Prostate gland (tissue), 2 donors: ENCODE results near the gene CHIC2. TPM values are rescaled to one million over a fixed set of nuclear protein-coding genes. Genes with fewer than 3 reads are reported as not detected.
"Not testable (repeated sequence)": the region's sequence is repeated elsewhere in the genome, so short reads cannot be mapped to it uniquely, and the experiment has no call there.

Source experiments
- DNase-seq: peaks from one replicate; pipeline ENCODE4 v3.0.0-alpha.2; 2019; ENCODE audit warnings: low spot score
- H3K27ac ChIP-seq, 2 donors: fragments of 200-600 bp; sonication (generic); 2 replicates each; pipeline ENCODE4 v1.5.1; 2017 to 2019
- H3K27me3 ChIP-seq: fragments of 200-600 bp; sonication (generic); replicated peaks from 2 replicates; pipeline ENCODE4 v1.5.1; 2019; ENCODE audit not compliant: insufficient read depth
- H3K36me3 ChIP-seq, 2 donors: fragments of 200-600 bp; sonication (generic); 1 replicate in 1 of 2; 2 replicates in 1 of 2; pipeline versions ENCODE4 v1.5.1 to v1.8.1; 2017 to 2019
- H3K4me1 ChIP-seq: fragments of 200-600 bp; sonication (generic); replicated peaks from 2 replicates; pipeline ENCODE4 v1.5.1; 2019
- H3K4me3 ChIP-seq, 2 donors: fragments of 200-600 bp; sonication (generic); 2 replicates each; pipeline ENCODE4 v1.5.1; 2017 to 2019
- H3K9me3 ChIP-seq: fragments of 200-600 bp; sonication (generic); 2 replicates; pipeline ENCODE4 v1.5.1; 2017
- POLR2A ChIP-seq: fragments of 450-650 bp; IDR thresholded peaks from one replicate; pipeline ENCODE4 v1.6.1; 2016; ENCODE audit warnings: antibody characterized with exemption, mild to moderate bottlenecking
- POLR2AphosphoS5 ChIP-seq: sonication (generic); formaldehyde crosslinking; IDR thresholded peaks from one replicate; pipeline ENCODE4 v1.6.1; 2017; ENCODE audit warnings: antibody characterized with exemption
- WGBS: methylation state at CpG from one replicate; pipeline ENCODE4 v1.1.5; 2018; 5-methylcytosine and 5-hydroxymethylcytosine counted together
- intact Hi-C: fragments of 100-400 bp; cut with DNase I; formaldehyde crosslinking; loops from one replicate; pipeline ENCODE4 v1.14.2; 2022
- total RNA-seq, 2 donors: library from RNA; depleted of rRNA; stranded (reverse); fragments of >200 nt; gene quantifications; one replicate each; pipeline ENCODE4 v1.1.0, GENCODE V29; 2016
- TF ChIP-seq, protein P1 (sequence below), 4 experiments: fragments of 200-600 bp in 2 of 4; fragments of 450-650 bp in 2 of 4; sonication (generic) in 2 of 4; IDR thresholded peaks; 1 replicate in 3 of 4; 2 replicates in 1 of 4; pipeline ENCODE4 v1.5.1; 2016 to 2019; ENCODE audit warnings: antibody characterized with exemption in 4 of 4, mild to moderate bottlenecking in 2 of 4, moderate library complexity in 2 of 4

The CHIC2 gene
- total RNA-seq, 2 donors from 2014 or later = 38.7 to 84.8 TPM

DNA sequence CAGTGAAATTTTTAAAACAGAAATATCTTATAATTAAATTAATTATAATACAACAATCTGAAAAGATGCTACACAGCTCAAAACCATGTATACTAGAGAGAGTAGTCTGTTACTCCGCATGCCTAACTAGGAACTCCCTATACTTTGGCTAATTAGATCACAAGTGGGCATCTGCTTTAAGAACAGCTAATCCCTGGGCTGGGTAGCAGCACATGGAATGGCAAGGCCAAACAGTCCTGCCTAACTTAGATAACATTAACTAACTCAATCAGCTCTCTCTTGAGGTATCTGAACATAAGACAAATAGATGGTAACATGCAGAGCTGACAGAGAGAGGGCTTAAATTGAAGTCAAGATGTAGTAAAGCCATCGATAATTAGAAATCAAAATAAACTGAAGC is 9.9 kb downstream of the CHIC2 start:
- intact Hi-C loops = no loop called here
- Histone ChIP-seq H3K27me3 (no peaks in the 10 kb centered on the region), H3K36me3 (no peaks in the 10 kb centered on the region), H3K4me1 (no peaks in the 10 kb centered on the region), H3K9me3 (no peaks in the 10 kb centered on the region), H3K4me3 (no peak overlapping the region), H3K27ac (no peak overlapping the region)
- 100% methylated on average over 2 of the region's 2 CpGs for WGBS
- TF ChIP-seq, protein P1, sequence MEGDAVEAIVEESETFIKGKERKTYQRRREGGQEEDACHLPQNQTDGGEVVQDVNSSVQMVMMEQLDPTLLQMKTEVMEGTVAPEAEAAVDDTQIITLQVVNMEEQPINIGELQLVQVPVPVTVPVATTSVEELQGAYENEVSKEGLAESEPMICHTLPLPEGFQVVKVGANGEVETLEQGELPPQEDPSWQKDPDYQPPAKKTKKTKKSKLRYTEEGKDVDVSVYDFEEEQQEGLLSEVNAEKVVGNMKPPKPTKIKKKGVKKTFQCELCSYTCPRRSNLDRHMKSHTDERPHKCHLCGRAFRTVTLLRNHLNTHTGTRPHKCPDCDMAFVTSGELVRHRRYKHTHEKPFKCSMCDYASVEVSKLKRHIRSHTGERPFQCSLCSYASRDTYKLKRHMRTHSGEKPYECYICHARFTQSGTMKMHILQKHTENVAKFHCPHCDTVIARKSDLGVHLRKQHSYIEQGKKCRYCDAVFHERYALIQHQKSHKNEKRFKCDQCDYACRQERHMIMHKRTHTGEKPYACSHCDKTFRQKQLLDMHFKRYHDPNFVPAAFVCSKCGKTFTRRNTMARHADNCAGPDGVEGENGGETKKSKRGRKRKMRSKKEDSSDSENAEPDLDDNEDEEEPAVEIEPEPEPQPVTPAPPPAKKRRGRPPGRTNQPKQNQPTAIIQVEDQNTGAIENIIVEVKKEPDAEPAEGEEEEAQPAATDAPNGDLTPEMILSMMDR (IDR thresholded peaks at IDR 0.05) = no peak
- no peak for TF ChIP-seq POLR2AphosphoS5
- no peak for TF ChIP-seq POLR2A
- DNase-seq = no peak

DNA sequence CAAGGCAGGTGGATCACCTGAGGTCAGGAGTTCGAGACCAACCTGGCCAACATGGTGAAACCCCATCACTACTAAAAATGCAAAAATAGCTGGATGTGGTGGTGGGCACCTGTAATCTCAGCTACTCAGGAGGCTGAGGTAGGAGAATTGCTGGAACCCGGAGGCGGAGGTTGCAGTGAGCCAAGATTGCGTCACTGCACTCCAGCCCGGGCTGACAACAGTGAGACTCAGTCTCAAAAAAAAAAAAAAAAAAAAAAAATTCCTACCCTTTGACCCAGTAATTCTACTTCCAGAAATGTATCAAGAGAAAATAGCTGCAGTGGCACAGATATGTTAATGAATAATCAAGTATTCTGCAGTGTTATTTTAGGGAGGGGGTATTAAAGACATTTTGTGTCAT is 11.1 kb downstream of the CHIC2 start:
- 97% methylated on average over 5 of the region's 5 CpGs for WGBS
- H3K9me3 ChIP-seq, H3K27ac ChIP-seq, H3K36me3 ChIP-seq, H3K4me3 ChIP-seq, H3K27me3 ChIP-seq, H3K4me1 ChIP-seq, DNase-seq, intact Hi-C loops: not testable (repeated sequence)

DNA sequence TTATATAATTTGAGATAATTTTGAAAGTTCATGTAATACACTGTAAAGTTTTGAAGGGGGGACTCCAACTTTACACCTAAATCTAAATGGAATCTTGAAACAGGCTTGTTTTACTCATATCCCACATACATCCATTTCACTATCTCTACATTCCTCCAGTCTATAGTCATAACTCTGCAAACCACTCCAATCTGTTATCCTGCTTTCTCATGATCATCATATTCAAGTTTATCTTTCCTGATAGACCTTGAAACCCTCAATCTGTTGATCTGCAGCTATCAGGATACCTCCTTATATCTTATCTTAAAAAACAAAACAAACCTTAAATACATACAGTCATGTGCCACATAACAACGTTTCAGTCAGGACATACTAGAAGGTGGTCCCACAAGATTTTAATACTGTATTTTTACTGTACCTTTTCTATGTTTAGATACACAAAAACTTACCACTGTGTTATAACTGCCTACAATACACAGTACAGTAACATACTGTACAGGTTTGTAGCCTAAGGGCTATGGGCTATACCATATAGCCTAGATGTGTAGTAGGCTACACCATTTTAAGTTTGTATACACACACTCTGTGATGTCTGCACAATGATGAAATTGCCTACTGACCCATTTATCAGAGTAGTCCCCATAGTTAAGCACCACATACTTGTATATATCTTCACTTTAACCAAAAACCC is 14.0 kb downstream of the CHIC2 start:
- intact Hi-C loops = no loop called here
- H3K9me3 ChIP-seq = no peaks in the 10 kb centered on the region
- TF ChIP-seq POLR2AphosphoS5 (no peak), POLR2A (no peak)
- TF ChIP-seq, protein P1 (IDR thresholded peaks at IDR 0.05) = no peak
- H3K4me1 ChIP-seq = no peaks in the 10 kb centered on the region
- 19% methylated on average over 1 of the region's 1 CpG for WGBS
- no peaks in the 10 kb centered on the region for H3K36me3 ChIP-seq
- no peak overlapping the region for H3K27ac ChIP-seq
- H3K27me3 ChIP-seq = no peaks in the 10 kb centered on the region
- H3K4me3 ChIP-seq = no peak overlapping the region
- DNase-seq = no peak

DNA sequence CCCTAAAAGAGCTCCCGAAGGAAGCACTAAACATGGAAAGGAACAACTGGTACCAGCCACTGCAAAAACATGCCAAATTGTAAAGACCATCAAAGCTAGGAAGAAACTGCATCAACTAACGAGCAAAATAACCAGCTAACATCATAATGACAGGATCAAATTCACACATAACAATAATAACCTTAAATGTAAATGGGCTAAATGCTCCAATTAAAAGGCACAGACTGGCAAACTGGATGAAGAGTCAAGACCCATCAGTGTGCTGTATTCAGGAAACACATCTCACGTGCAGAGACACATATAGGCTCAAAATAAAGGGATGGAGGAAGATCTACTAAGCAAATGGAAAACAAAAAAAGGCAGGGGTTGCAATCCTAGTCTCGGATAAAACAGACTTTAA is 20.8 kb downstream of the CHIC2 start:
- 97% methylated on average over 4 of the region's 4 CpGs for WGBS
- DNase-seq, H3K9me3 ChIP-seq, H3K36me3 ChIP-seq, H3K4me3 ChIP-seq, H3K4me1 ChIP-seq, H3K27me3 ChIP-seq, H3K27ac ChIP-seq, intact Hi-C loops: not testable (repeated sequence)

- TF ChIP-seq POLR2A = no peak
- TF ChIP-seq, protein P1 (IDR thresholded peaks at IDR 0.05) = no peak
- TF ChIP-seq POLR2AphosphoS5 = no peak
- Histone ChIP-seq H3K4me1 (no peaks in the 10 kb centered on the region), H3K27me3 (no peaks in the 10 kb centered on the region), H3K4me3 (no peak overlapping the region), H3K27ac (no peak overlapping the region), H3K9me3 (no peaks in the 10 kb centered on the region), H3K36me3 (no peaks in the 10 kb centered on the region)
- no peak for DNase-seq
- intact Hi-C loops = no loop called here
- WGBS = 85% methylated on average over 2 of the region's 2 CpGs
These were observed 22.5 kb downstream of the CHIC2 start for GRCh38 chr4:54041933-54042332.

- intact Hi-C loops = no loop called here
These were observed 23.3 kb downstream of the CHIC2 start for GRCh38 chr4:54041100-54041499.

More at GRCh38 chr4:54041100-54041499, 23.3 kb downstream of the CHIC2 start:
- Histone ChIP-seq H3K27ac (no peak overlapping the region), H3K27me3 (no peaks in the 10 kb centered on the region), H3K36me3 (no peaks in the 10 kb centered on the region), H3K9me3 (no peaks in the 10 kb centered on the region), H3K4me1 (no peaks in the 10 kb centered on the region), H3K4me3 (no peak overlapping the region)
- 91% methylated on average over 4 of the region's 4 CpGs for WGBS
- TF ChIP-seq POLR2AphosphoS5 (no peak), POLR2A (no peak)
- TF ChIP-seq, protein P1 (IDR thresholded peaks at IDR 0.05) = no peak
- no peak for DNase-seq
